Right kidney (tissue), 1 donor: ENCODE measurements around the gene SLC19A1.

Experiments used
- DNase-seq: peaks from one replicate; pipeline ENCODE4 v3.0.0-alpha.2; 2016

The SLC19A1 gene

GRCh38 chr21:45491056-45491455 lies 51.2 kb downstream of the SLC19A1 start:
- no peak for DNase-seq

GRCh38 chr21:45490049-45490731 lies 52.0 kb downstream of the SLC19A1 start:
- no peak for DNase-seq

- no peak for DNase-seq
These were observed 52.6 kb downstream of the SLC19A1 start for GRCh38 chr21:45489722-45489982.

- no peak for DNase-seq
These were observed 53.1 kb downstream of the SLC19A1 start for GRCh38 chr21:45488931-45489721.

- DNase-seq: no peak
These were observed 54.2 kb downstream of the SLC19A1 start for GRCh38 chr21:45487891-45488600.

GRCh38 chr21:45487161-45487806 lies 55.0 kb downstream of the SLC19A1 start:
- DNase-seq: no peak

- no peak for DNase-seq
These were observed 55.6 kb downstream of the SLC19A1 start for GRCh38 chr21:45486443-45487160.

GRCh38 chr21:45485686-45486442 lies 56.4 kb downstream of the SLC19A1 start:
- DNase-seq: no peak

- no peak for DNase-seq
These were observed 57.9 kb downstream of the SLC19A1 start for GRCh38 chr21:45484318-45484717.

- no peak for DNase-seq
These were observed 59.1 kb downstream of the SLC19A1 start for GRCh38 chr21:45482899-45483821.

- DNase-seq: no peak
These were observed 60.0 kb downstream of the SLC19A1 start for GRCh38 chr21:45481977-45482898.

GRCh38 chr21:45481566-45481965 lies 60.7 kb downstream of the SLC19A1 start:
- DNase-seq: no peak

GRCh38 chr21:45480701-45481500 lies 61.3 kb downstream of the SLC19A1 start:
- no peak for DNase-seq

- DNase-seq: no peak
These were observed 62.3 kb downstream of the SLC19A1 start for GRCh38 chr21:45479691-45480675.

- DNase-seq: no peak
These were observed 63.2 kb downstream of the SLC19A1 start for GRCh38 chr21:45478816-45479669.
